MM.1S (cell line): ENCODE measurements around the gene MRPL23.

Source experiments
- CTCF ChIP-seq: fragments of 300-600 bp; sonication (generic); IDR thresholded peaks from 2 replicates; pipeline ENCODE4 v1.5.1; 2016; ENCODE audit warnings: antibody characterized with exemption, low read length, mixed read lengths
- EZH2 ChIP-seq: fragments of 300-600 bp; sonication (generic); optimal IDR thresholded peaks from 2 replicates; pipeline ENCODE3; 2017; ENCODE audit warnings: low read depth, mild to moderate bottlenecking, antibody characterized with exemption, low read length, mixed read lengths

- TF ChIP-seq CTCF: no peak
- TF ChIP-seq EZH2: no peak
These were observed 30.1 kb upstream of the MRPL23 start for GRCh38 chr11:1916986-1917522.
